ENCODE data around the gene CCDC85C. TPM values are rescaled to one million over a fixed set of nuclear protein-coding genes. Genes with fewer than 3 reads are reported as not detected.

CCDC85C gene
- polyA plus RNA-seq, 4 donors: 19.0 to 30.3 (median 26.6) TPM

- no peak for DNase-seq (ENCODE audit: low read depth in 4 of 4, low spot score in 3 of 4)
Observed at GRCh38 chr14:99575043-99576023, 28.7 kb downstream of the CCDC85C start.

- no peak for DNase-seq (ENCODE audit: low read depth in 4 of 4, low spot score in 3 of 4)
Observed at GRCh38 chr14:99574099-99574880, 29.7 kb downstream of the CCDC85C start.

- no peak for DNase-seq (ENCODE audit: low read depth in 4 of 4, low spot score in 3 of 4)
Observed at GRCh38 chr14:99573436-99574098, 30.4 kb downstream of the CCDC85C start.

GRCh38 chr14:99573000-99573330, 31.0 kb downstream of the CCDC85C start:
- DNase-seq (ENCODE audit: low read depth in 4 of 4, low spot score in 3 of 4): no peak

- DNase-seq (ENCODE audit: low read depth in 4 of 4, low spot score in 3 of 4): no peak
Observed at GRCh38 chr14:99572173-99572999, 31.6 kb downstream of the CCDC85C start.

GRCh38 chr14:99571303-99571986, 32.6 kb downstream of the CCDC85C start:
- DNase-seq (ENCODE audit: low read depth in 4 of 4, low spot score in 3 of 4): no peak

GRCh38 chr14:99570544-99571302, 33.3 kb downstream of the CCDC85C start:
- DNase-seq (ENCODE audit: low read depth in 4 of 4, low spot score in 3 of 4): no peak

GRCh38 chr14:99569725-99570543, 34.1 kb downstream of the CCDC85C start:
- no peak for DNase-seq (ENCODE audit: low read depth in 4 of 4, low spot score in 3 of 4)

- DNase-seq (ENCODE audit: low read depth in 4 of 4, low spot score in 3 of 4): no peak
Observed at GRCh38 chr14:99568567-99569560, 35.1 kb downstream of the CCDC85C start.

- DNase-seq (ENCODE audit: low read depth in 4 of 4, low spot score in 3 of 4): no peak
Observed at GRCh38 chr14:99566390-99567354, 37.3 kb downstream of the CCDC85C start.

GRCh38 chr14:99566009-99566389, 38.0 kb downstream of the CCDC85C start:
- no peak for DNase-seq (ENCODE audit: low read depth in 4 of 4, low spot score in 3 of 4)

- no peak for DNase-seq (ENCODE audit: low read depth in 4 of 4, low spot score in 3 of 4)
Observed at GRCh38 chr14:99565383-99565782, 38.6 kb downstream of the CCDC85C start.

GRCh38 chr14:99564926-99565259, 39.1 kb downstream of the CCDC85C start:
- no peak for DNase-seq (ENCODE audit: low read depth in 4 of 4, low spot score in 3 of 4)

GRCh38 chr14:99564256-99564925, 39.6 kb downstream of the CCDC85C start:
- DNase-seq (ENCODE audit: low read depth in 4 of 4, low spot score in 3 of 4): peak in 2 of 4 donors; percentile 73 to 77

- no peak for DNase-seq (ENCODE audit: low read depth in 4 of 4, low spot score in 3 of 4)
Observed at GRCh38 chr14:99563749-99564129, 40.3 kb downstream of the CCDC85C start.
